ENCODE results near the gene C9orf78. TPM values are rescaled to one million over a fixed set of nuclear protein-coding genes. Genes with fewer than 3 reads are reported as not detected.

The C9orf78 gene
- total RNA-seq, 2 experiments from 2014 or later, result 70.0 to 72.3 TPM

DNA sequence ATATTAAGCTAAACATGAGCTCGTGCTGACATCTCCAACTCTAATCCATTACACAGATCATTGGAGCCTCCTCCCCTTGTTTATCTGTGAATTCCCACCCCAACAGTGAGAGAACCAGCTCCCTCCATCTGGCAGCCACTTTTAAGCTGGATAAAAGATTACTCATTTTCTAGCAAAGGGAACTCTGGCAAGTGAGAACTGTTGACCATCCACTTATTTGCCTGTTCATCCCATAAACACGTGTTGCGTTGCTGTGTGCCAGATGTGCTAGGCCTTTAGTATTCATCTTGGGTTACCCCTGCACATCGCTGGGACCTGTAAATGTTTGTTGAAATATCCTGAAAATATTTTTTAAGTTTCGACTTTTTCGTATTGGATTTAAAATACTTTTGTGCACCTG, 8.7 kb downstream of the C9orf78 start:
- ChIA-PET CTCF (no interaction called here), POLR2A (interaction anchor here (0.6 kb wide), 2 partner anchors 18 to 138 kb away, joined by 6 to 7 read pairs; no protein-coding TSS in a partner anchor)

DNA sequence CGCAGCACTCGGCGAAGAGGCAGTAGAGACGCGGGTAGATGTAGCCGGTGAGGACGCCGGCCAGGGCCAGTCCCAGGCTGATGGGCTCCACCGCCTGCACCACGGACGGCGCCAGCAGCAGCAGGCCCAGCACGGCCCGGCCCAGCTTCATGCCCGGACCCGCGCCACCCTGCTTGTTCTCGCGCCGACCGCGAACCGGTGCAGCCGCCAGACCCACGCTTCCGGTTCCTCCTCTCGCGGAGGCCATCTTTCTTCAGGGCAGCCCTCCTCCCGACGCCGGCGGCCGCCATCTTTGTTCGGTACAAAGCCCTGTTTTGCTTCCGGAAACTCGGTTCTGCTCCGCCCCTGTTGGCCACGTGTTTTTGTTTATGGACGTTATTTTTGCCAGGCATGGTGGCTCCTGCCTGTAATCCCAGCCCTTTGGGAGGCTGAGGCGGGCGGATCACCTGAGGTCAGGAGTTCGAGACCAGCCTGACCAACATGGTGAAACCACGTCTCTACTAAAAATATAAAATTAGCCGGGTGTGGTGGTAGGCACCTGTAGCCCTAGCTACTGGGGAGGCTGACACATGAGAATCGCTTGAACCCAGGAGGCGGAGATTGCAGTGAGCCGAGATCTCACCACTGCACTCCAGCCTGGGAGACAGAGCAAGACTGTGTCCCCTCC, 11.0 kb downstream of the C9orf78 start, which contains the start of gene TOR1A:
TOR1A (minus strand) TSS at position 202 of the 667 bp plus-strand sequence; CDS start at position 151, 51 bp downstream.
- ChIA-PET POLR2A (interaction anchor here (0.5 to 1.3 kb wide), 3 partner anchors 9 to 70 kb away, joined by 3 to 7 read pairs (median 4); partner anchors contain the start of genes C9orf78 and USP20), CTCF (no interaction called here)

DNA sequence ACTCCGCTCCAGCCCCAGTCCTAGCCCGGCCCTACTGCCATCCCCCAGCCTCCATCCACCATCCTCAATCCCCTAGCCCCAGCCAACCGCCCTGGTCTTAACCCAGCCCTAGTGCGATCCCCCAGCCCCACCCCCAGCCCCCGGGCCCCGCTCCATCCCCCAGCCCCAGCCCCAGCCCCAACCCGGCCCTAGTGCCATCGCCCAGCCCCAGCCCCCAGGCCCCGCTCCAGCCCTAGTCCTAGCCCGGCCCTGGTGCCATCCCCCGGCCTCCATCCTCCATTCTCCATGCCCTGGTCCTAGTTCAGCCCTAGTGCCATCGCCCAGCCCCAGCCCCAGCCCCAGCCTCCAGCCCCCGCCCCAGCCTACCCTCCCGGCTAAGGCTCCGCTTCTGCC, 11.5 kb downstream of the C9orf78 start:
- ChIA-PET POLR2A (interaction anchor here (0.5 to 1.3 kb wide), 3 partner anchors 9 to 70 kb away, joined by 3 to 7 read pairs (median 4); partner anchors contain the start of genes C9orf78 and USP20), CTCF (no interaction called here)

DNA sequence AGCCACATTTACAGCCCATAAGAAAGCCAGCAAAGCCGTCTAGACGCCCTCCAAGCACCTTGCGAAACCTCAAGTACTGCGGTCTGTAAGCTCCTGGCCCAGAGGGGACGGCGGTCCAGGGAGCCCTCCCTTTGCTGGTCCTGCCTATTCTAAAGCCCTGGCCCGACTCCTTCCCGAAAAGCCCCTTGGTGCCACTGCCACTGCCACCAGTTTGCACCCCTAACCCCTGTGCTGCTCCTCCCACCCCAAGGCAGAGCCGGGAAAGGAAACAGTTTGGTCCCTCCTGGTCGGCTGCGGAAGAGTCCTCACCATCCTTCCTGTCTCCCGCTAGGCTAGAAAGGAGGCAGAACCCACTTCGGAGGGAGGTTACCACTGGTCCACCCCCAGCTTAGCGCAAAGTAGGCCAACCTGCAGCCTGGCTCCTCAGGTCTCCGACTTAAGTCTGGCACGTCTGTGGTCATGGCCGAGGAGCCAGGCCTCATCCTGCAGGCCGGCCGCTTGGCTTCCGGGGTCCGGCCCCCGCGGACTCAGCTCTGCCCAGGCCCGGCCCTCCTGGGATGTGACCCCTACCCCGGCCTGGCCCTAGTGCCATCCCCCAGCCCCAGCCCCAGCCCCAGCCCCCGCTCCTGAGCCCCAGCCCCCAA, 12.1 kb downstream of the C9orf78 start:
- POLR2A ChIA-PET, result interaction anchor here (0.6 to 1.3 kb wide), 2 partner anchors 12 to 19 kb away, joined by 3 to 7 read pairs; partner anchors contain the start of genes C9orf78 and USP20
- CTCF ChIA-PET, result no interaction called here

DNA sequence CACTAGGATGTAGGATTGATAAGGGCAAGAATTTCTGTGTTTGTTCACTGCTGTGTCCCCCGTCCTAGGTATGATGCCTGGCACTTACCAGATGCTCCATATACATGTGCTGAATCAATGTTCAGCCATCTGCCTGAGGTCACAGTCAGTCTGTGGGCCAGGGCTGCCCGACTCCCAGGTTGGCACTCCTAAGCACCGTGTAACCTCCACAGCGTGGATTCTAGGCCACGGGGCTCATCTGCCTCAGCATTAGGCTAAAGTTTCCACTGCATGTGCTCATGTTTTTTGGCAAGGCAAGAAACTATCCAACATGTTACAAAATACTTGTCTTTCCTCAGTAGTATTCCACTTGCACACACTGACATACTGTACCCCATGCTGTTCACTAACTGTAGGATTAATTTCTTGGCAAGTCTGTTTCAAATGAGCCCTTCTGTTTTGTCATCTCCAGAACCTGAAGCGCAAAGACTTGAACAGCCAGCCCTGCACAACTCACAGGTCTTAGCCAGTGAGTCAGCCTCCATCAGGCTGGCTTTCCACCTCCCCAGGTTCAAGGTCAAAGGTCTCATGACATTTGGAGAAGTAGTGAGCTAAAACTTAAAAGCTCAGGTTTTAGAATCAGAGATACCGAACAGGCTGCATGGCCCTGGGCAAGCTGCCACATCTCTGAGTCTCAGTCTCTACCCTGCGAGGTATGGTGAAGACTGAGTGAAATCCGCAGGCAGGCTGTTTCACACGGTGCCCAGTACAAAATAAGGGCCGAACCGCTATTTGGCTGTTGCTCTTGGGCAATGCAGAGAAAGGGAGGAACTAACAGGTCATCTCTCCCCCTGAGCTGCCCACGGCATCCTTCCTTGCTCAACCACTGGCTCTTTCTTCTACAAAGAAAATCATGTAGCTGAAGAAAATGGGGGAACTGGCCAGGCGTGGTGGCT, 18.3 kb downstream of the C9orf78 start:
- POLR2A ChIA-PET, result interaction anchor here (0.7 kb wide), 2 partner anchors 13 to 185 kb away, joined by 3 to 6 read pairs; no protein-coding TSS in a partner anchor
- CTCF ChIA-PET, result no interaction called here

DNA sequence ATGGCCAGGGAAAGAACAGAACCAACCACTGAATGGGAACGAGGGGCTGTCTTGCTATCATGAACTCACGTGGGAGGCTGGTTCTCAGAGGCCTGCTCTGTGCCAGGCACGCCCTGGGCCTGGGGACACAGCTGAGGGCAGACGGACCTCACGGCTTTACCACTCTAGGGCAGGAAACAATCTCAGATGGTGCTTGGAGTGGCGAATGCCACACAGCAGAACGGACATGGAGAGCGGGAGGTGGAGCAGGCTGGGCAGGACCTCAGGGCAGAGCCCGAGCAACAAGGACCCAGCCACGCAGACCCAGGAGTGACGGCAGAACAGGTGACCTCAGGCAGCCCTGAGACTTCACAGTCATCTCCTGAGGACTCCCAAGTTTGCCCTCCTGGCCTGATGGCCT, 19.8 kb downstream of the C9orf78 start:
- ChIA-PET CTCF (no interaction called here), POLR2A (interaction anchor here (0.6 kb wide), 1 partner anchor 8 kb away, joined by 3 read pairs; the partner anchor contains the start of gene TOR1A)

DNA sequence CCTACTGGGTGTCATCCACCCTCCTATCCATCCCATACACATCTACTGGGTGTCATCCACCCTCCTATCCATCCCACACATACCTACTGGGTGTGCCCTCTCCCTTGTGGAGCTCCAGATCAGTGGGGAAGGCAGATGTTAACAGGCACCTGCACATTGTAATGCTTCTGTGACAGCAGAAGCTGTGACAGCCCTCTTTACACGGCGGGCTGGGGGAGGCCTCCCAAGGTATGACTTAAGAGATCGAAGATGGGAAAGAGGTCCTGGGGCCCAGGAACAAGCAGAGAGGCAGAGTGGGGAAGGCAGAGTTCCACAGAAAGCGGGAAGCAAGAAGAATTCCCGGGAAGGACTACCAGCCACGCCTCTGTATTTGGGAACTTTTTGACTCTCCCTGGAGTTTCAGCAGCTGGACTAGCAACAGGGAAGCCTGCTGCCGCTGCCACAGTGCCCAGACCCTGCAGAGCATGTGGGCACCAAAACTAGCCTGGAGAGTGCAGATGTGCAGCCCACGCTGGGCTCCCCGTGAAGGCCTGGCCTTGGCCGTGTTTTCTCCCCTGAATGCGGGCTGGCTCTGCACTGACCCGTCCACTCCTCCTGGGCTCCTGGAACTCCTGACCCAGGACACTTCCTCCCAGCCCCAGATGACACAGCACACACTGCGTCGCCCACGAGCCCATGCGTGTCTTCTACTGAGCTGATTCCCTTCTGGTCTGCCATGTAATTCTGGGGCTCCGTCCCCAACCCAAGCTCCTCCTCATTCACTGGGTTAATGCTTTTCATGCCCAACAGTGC, 20.4 kb downstream of the C9orf78 start:
- CTCF ChIA-PET, result interaction anchor here (0.5 kb wide), 1 partner anchor 602 kb away, joined by 3 read pairs; no protein-coding TSS in a partner anchor
- POLR2A ChIA-PET, result interaction anchor here (0.6 kb wide), 1 partner anchor 9 kb away, joined by 3 read pairs; the partner anchor contains the start of gene TOR1A

DNA sequence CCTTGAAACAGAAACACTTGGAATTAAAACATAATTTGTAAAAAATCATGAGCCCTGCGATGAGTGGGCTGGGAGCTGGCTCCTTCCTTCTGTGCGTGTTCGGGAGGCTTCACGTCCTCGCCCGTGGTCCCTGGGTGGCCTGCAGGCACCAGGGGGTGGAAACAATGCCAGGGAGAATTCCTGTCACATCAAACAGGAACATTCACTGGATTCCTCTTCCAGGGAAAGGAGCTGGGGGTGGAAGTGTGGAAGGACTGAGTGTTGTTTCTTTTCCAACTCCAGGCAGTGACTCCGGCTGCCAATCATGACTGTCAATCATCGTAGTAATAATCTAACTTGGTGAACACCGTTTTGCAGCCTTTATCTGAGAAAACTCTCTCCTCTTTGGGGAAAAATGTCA, 21.4 kb downstream of the C9orf78 start:
- ChIA-PET POLR2A (interaction anchor here (1.2 kb wide), 1 partner anchor 9 kb away, joined by 4 read pairs; no protein-coding TSS in a partner anchor), CTCF (interaction anchor here (0.5 kb wide), 1 partner anchor 601 kb away, joined by 3 read pairs; no protein-coding TSS in a partner anchor)

DNA sequence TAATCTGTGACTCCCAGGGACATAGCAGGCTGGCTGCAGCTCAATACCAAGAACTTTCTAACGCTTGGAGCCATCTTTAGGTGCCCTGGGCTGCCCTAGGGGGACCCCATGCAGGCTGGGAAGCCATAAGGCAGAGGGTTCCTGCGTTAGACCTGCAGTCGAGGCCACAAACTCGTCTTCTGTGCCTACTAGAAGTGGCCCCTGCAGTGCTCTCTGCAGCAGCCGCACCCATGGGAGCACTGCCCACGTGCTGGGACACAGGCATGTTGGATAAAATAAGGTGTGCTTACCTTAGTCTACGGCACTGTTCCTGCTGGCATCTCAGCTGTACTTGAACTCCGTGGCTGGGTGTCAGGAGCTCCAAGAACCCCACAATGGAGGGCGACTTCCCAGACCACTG, 22.7 kb downstream of the C9orf78 start:
- POLR2A ChIA-PET, result interaction anchor here (1.0 to 1.2 kb wide), 2 partner anchors 8 to 48 kb away, joined by 3 to 4 read pairs; no protein-coding TSS in a partner anchor

DNA sequence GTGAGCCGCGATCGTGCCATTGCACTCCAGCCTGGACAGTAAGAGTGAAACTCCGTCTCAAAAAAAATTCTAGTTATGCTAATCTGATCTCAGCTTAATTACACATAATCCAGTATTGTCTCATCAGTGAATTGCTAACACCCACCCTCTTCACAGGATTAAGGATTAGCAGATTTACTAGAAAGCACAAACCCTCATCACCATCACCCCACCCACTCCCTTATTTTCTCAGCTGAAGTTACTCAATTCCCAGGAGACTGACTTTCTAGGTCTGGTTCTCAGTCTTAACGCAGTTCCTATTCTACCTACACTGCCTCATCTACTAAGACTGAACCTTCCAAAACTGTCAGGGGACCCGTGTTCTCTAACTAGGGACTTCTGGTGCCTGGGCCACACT, 23.1 kb downstream of the C9orf78 start:
- ChIA-PET POLR2A (interaction anchor here (1.0 kb wide), 1 partner anchor 49 kb away, joined by 3 read pairs; no protein-coding TSS in a partner anchor), CTCF (interaction anchor here (1.1 kb wide), 1 partner anchor 8 kb away, joined by 3 read pairs; no protein-coding TSS in a partner anchor)

More for the DNA sequence above, 22.7 kb downstream of the C9orf78 start:
- CTCF ChIA-PET, result interaction anchor here (1.1 kb wide), 1 partner anchor 9 kb away, joined by 3 read pairs; no protein-coding TSS in a partner anchor

DNA sequence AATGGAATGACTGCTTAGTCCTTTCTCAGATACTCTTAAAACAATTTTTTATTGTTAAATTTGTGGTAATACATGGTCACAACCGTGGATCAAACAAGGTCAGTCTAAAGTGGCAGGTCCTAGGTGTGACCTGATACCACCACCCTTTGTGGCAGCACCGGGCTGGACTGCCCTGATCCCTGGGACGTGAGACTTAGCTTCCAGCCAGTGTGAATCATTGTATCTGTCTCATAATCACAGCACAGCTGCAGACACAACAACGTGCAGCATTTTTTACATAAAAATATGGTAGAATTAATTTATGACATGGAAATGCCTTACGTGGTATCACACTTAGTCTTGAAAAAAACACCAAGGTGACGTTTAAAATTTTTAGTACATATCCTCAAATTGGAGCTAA, 24.3 kb downstream of the C9orf78 start:
- CTCF ChIA-PET, result no interaction called here
- POLR2A ChIA-PET, result interaction anchor here (0.6 kb wide), 3 partner anchors 28 to 81 kb away, joined by 4 to 6 read pairs (median 4); no protein-coding TSS in a partner anchor

DNA sequence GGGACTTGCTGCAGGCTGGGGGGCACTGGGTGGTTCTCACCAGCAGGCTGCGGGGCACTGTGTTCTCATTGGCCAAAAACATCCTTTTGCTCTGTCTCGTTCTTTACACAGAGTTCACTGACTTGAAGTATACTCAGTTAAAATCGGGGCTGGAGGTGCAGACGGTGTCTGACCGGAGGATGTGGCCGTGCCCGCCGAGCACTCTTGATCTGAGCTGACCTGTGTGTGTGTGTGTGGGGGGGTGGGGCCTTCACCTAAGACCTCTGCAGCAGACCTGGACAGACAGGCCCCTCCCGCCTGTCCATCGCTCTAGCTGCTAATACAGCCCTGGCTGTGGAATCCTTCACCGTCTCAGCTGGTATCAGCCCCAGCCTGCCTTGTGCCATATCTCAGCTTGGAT, 25.0 kb downstream of the C9orf78 start:
- ChIA-PET CTCF (interaction anchor here (1.4 kb wide), 1 partner anchor 25 kb away, joined by 3 read pairs; the partner anchor contains the start of gene C9orf78), POLR2A (interaction anchor here (0.6 kb wide), 1 partner anchor 80 kb away, joined by 4 read pairs; no protein-coding TSS in a partner anchor)

DNA sequence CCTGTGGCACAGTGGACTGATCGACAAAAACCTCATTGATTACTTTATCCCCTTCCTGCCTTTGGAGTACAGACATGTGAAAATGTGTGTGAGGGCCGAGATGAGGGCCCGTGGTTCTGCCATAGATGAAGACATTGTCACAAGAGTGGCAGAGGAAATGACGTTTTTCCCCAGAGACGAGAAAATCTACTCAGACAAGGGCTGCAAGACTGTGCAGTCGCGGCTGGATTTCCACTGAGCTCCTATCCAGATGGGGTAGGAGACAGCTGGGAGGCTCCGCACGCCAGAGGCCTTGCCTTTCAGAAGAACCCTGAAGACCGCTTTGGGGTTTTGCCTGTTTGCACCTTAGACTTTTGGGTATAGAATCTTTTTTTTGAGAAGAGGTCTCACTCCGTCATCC, 25.7 kb downstream of the C9orf78 start:
- ChIA-PET POLR2A (no interaction called here), CTCF (interaction anchor here (1.4 kb wide), 1 partner anchor 25 kb away, joined by 3 read pairs; the partner anchor contains the start of gene C9orf78)

DNA sequence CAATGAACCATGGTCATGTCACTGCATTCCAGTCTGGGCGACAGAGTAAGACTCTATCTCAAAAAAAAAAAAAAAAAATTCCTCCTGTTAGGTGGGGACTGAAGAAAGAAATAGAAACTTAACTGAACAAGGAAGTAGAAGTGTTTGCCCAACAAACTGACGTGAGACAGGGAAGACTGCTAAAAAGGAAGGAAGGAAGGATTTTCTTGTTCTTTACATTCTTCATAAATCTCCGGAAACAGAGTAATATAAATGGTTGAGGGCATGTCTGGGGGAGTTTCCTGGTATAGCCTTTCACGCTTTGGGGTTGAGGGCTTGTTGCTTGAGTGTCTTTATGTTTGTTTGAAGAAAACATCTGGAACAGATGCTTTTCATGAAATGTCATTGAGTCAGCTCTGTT, 29.0 kb downstream of the C9orf78 start:
- CTCF ChIA-PET, result interaction anchor here (0.5 to 0.7 kb wide), 2 partner anchors 291 to 725 kb away, joined by 3 read pairs; no protein-coding TSS in a partner anchor
- POLR2A ChIA-PET, result no interaction called here

DNA sequence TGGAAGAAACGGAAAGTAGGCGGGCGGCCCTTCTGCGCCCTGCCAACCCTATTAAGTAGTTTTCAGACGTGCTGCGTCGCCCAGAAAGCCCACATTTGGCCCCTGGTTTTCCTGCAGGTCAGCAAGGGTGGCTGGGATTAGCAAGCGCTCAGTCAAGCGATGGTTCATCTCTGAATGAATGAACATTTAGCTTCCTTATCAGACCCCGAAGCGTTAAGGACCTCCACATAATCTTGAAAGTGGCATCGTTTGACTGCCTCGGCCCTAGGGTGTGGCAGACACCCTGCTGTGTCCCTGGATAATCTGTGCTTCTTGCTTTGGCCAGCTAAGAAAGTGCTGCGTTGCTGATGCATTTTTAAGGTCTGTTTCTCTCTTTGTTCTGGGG, 31.4 kb downstream of the C9orf78 start:
- ChIA-PET POLR2A (interaction anchor here (0.5 to 1.1 kb wide), 4 partner anchors 9 to 66 kb away, joined by 3 to 6 read pairs (median 4); no protein-coding TSS in a partner anchor), CTCF (interaction anchor here (0.8 to 1.2 kb wide), 4 partner anchors 8 to 82 kb away, joined by 3 read pairs; no protein-coding TSS in a partner anchor)

DNA sequence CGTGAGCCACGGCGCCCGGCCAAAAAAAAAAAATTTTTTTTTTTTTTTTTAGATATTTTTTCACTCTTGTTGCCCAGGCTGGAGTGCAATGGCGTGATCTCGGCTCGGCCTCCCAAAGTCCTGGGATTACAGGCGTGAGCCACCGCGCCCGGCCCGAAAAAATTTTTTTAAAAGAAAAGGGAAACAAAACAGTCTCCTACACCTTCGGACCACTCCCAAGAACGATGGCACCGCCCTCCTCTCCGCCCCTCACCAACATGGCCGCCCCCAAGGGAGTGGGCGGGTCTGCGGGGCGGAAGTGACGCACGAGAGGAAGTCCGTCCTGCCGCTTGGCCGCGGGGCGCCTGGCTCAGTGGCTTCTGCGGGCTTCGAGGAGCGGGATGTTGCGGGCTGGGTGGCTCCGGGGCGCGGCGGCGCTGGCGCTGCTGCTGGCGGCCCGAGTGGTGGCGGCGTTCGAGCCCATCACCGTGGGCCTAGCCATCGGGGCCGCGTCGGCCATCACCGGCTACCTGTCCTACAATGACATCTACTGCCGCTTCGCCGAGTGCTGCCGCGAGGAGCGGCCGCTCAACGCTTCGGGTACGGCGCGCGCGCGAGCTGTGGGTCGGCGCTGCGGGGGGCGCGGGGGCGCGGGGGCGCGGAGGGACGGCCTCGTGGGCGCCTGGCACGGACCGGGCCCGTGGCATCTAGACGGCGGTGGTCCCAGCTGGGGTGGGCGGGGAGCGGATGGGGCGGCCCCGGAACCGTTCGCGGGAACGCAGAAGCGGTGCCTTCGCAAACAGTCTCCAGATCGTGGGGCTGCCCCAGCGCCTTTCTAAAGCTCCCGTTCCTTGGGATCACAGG, 32.0 kb downstream of the C9orf78 start, which contains the start of gene TOR1B:
TOR1B (plus strand) TSS at position 352 of the 843 bp plus-strand sequence; CDS start at position 381, 29 bp downstream.
- ChIA-PET CTCF (interaction anchor here (0.8 to 1.2 kb wide), 5 partner anchors 9 to 82 kb away, joined by 3 to 4 read pairs (median 3); no protein-coding TSS in a partner anchor), POLR2A (interaction anchor here (0.7 to 1.1 kb wide), 3 partner anchors 20 to 65 kb away, joined by 3 to 4 read pairs (median 3); no protein-coding TSS in a partner anchor)
